ENCODE data around the gene KLHL42.

Gene KLHL42

DNA sequence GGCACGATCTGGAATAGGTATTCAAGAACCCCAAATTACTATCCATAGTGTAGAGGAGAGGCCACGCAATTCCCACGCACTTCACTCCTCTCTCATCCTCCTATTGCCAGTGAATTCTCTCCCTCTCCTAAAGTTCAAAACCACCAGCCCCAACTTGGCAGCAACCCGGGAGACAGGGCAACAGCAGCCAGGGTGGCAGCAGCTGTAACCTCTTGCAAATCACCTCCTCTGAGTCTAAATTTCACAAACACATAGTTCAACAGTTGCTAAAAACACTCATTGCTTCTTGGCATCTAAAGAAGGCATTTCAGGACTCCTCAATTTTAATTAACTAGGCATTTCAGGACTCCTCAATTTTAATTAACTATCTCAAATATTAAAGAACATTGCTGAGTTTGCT is 37.7 kb downstream of the KLHL42 start:
- Histone ChIP-seq H3K14ac (ENCODE audit: low read length in 2 of 2) (no peak overlapping the region), H2BK5ac (ENCODE audit: low read depth, low read length, poor library complexity, severe bottlenecking) (no peak overlapping the region), H3K9me3 (ENCODE audit: control insufficient read depth, low read length) (no peaks in the 10 kb centered on the region), H3K4me2 (ENCODE audit: low read length, poor library complexity, severe bottlenecking) (no peak overlapping the region), H2AK5ac (ENCODE audit: low read length, severe bottlenecking) (no peak overlapping the region), H3K4me1 (ENCODE audit: control insufficient read depth, insufficient read depth, low read depth, low read length) (peaks cover 4% of the 10 kb centered on the region), H3K27me3 (ENCODE audit: control insufficient read depth in 1 of 2, insufficient read depth in 1 of 2, low read length in 2 of 2) (no peaks in the 10 kb centered on the region), H2BK120ac (ENCODE audit: low read depth, low read length) (no peak overlapping the region), H2BK15ac (ENCODE audit: low read depth, poor library complexity, severe bottlenecking) (no peak overlapping the region), H2BK12ac (ENCODE audit: low read length in 2 of 2) (no peak overlapping the region), H3K4me3 (ENCODE audit: insufficient read depth in 1 of 2, low read depth in 1 of 2, low read length in 2 of 2) (no peak overlapping the region), H3K18ac (ENCODE audit: low read depth in 1 of 2, low read length in 2 of 2) (no peak overlapping the region), H3K4ac (ENCODE audit: low read depth in 1 of 2, low read length in 2 of 2) (no peak overlapping the region), H3K79me1 (replicated peaks; ENCODE audit: low read length, poor library complexity, severe bottlenecking) (no peaks in the 10 kb centered on the region), H4K91ac (ENCODE audit: low read length) (no peak overlapping the region), H4K8ac (ENCODE audit: low read length) (no peak overlapping the region), H3K23ac (ENCODE audit: low read length in 2 of 2) (no peak overlapping the region), H3K9ac (ENCODE audit: low read length) (no peak overlapping the region), H3K27ac (ENCODE audit: low read length, poor library complexity, severe bottlenecking) (no peak overlapping the region), H2AFZ (ENCODE audit: low read depth, low read length) (no peak overlapping the region), H3K36me3 (ENCODE audit: control insufficient read depth in 1 of 2, insufficient read depth in 2 of 2, low read depth in 1 of 2, low read length in 2 of 2) (no peaks in the 10 kb centered on the region)
- 98% methylated on average over 4 of the region's 4 CpGs for WGBS
- DNase-seq, result no peak

DNA sequence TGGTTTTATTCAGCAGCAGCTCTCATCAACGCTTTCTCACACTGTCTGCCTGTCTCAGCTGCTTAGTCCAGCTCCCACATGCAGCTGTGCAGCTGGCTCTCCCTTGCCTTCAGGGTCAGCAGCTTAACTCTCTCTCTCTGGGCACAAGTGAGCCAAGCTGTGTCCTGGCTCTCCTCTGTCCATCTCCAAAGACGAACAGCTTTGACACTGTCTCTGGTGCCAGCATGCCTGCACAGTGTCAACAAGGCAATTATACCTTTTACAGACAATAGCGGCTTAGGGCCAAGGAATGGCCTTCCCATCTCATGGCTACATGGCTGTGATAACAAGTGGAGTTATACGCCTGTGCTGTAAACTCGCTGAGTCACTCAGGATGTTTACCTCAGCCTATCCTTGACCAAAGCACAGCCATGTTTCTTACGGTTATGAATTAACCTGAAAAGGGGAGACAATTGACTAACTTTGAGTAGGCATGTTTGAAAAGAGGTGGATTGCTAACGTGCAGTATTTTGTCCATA is 38.4 kb downstream of the KLHL42 start:
- H2BK5ac ChIP-seq (ENCODE audit: low read depth, low read length, poor library complexity, severe bottlenecking), result no peak overlapping the region
- 58% methylated on average over 6 of the region's 7 CpGs for WGBS

GRCh38 chr12:27820564-27820963 is 40.5 kb downstream of the KLHL42 start:
- H3K4me1 ChIP-seq (ENCODE audit: control insufficient read depth, insufficient read depth, low read depth, low read length), result peaks cover 4% of the 10 kb centered on the region
- H2AFZ ChIP-seq (ENCODE audit: low read depth, low read length), result no peak overlapping the region
- H2BK15ac ChIP-seq (ENCODE audit: low read depth, poor library complexity, severe bottlenecking), result no peak overlapping the region
- H3K27ac ChIP-seq (ENCODE audit: low read length, poor library complexity, severe bottlenecking), result no peak overlapping the region
- WGBS, result 74% methylated on average over 3 of the region's 5 CpGs
- H4K8ac ChIP-seq (ENCODE audit: low read length), result no peak overlapping the region
- no peak overlapping the region for H2BK120ac ChIP-seq (ENCODE audit: low read depth, low read length)
- no peak overlapping the region for H4K91ac ChIP-seq (ENCODE audit: low read length)
- peak overlapping the region; percentile 88 for H3K9ac ChIP-seq (ENCODE audit: low read length)
- no peak overlapping the region for H3K14ac ChIP-seq (ENCODE audit: low read length in 2 of 2)
- H2BK5ac ChIP-seq (ENCODE audit: low read depth, low read length, poor library complexity, severe bottlenecking), result no peak overlapping the region
- no peaks in the 10 kb centered on the region for H3K9me3 ChIP-seq (ENCODE audit: control insufficient read depth, low read length)
- H3K4ac ChIP-seq (ENCODE audit: low read depth in 1 of 2, low read length in 2 of 2), result no peak overlapping the region
- no peaks in the 10 kb centered on the region for H3K27me3 ChIP-seq (ENCODE audit: control insufficient read depth in 1 of 2, insufficient read depth in 1 of 2, low read length in 2 of 2)
- peak overlapping the region in 1 of 2 experiments; percentile 38 for H2BK12ac ChIP-seq (ENCODE audit: low read length in 2 of 2)
- no peak overlapping the region for H2AK5ac ChIP-seq (ENCODE audit: low read length, severe bottlenecking)
- H3K4me2 ChIP-seq (ENCODE audit: low read length, poor library complexity, severe bottlenecking), result no peak overlapping the region
- no peaks in the 10 kb centered on the region for H3K36me3 ChIP-seq (ENCODE audit: control insufficient read depth in 1 of 2, insufficient read depth in 2 of 2, low read depth in 1 of 2, low read length in 2 of 2)
- no peak overlapping the region for H3K23ac ChIP-seq (ENCODE audit: low read length in 2 of 2)
- no peak for DNase-seq
- no peaks in the 10 kb centered on the region for H3K79me1 ChIP-seq (replicated peaks; ENCODE audit: low read length, poor library complexity, severe bottlenecking)
- H3K18ac ChIP-seq (ENCODE audit: low read depth in 1 of 2, low read length in 2 of 2), result no peak overlapping the region
- no peak overlapping the region for H3K4me3 ChIP-seq (ENCODE audit: insufficient read depth in 1 of 2, low read depth in 1 of 2, low read length in 2 of 2)

More for the DNA sequence above, 38.4 kb downstream of the KLHL42 start:
- Histone ChIP-seq H4K8ac (ENCODE audit: low read length) (no peak overlapping the region), H3K14ac (ENCODE audit: low read length in 2 of 2) (peak overlapping the region in 1 of 2 experiments; percentile 19), H3K36me3 (ENCODE audit: control insufficient read depth in 1 of 2, insufficient read depth in 2 of 2, low read depth in 1 of 2, low read length in 2 of 2) (no peaks in the 10 kb centered on the region), H3K27ac (ENCODE audit: low read length, poor library complexity, severe bottlenecking) (no peak overlapping the region), H3K27me3 (ENCODE audit: control insufficient read depth in 1 of 2, insufficient read depth in 1 of 2, low read length in 2 of 2) (no peaks in the 10 kb centered on the region), H2AFZ (ENCODE audit: low read depth, low read length) (no peak overlapping the region), H3K9ac (ENCODE audit: low read length) (no peak overlapping the region), H3K4me2 (ENCODE audit: low read length, poor library complexity, severe bottlenecking) (no peak overlapping the region), H3K18ac (ENCODE audit: low read depth in 1 of 2, low read length in 2 of 2) (no peak overlapping the region), H2AK5ac (ENCODE audit: low read length, severe bottlenecking) (no peak overlapping the region), H3K4ac (ENCODE audit: low read depth in 1 of 2, low read length in 2 of 2) (no peak overlapping the region), H3K4me3 (ENCODE audit: insufficient read depth in 1 of 2, low read depth in 1 of 2, low read length in 2 of 2) (no peak overlapping the region), H2BK15ac (ENCODE audit: low read depth, poor library complexity, severe bottlenecking) (no peak overlapping the region), H3K4me1 (ENCODE audit: control insufficient read depth, insufficient read depth, low read depth, low read length) (peaks cover 4% of the 10 kb centered on the region), H3K79me1 (replicated peaks; ENCODE audit: low read length, poor library complexity, severe bottlenecking) (no peaks in the 10 kb centered on the region), H4K91ac (ENCODE audit: low read length) (no peak overlapping the region), H2BK12ac (ENCODE audit: low read length in 2 of 2) (no peak overlapping the region), H3K9me3 (ENCODE audit: control insufficient read depth, low read length) (no peaks in the 10 kb centered on the region), H2BK120ac (ENCODE audit: low read depth, low read length) (no peak overlapping the region), H3K23ac (ENCODE audit: low read length in 2 of 2) (no peak overlapping the region)
- DNase-seq, result no peak

GRCh38 chr12:27821259-27821973 is 41.4 kb downstream of the KLHL42 start:
- Histone ChIP-seq H2BK5ac (ENCODE audit: low read depth, low read length, poor library complexity, severe bottlenecking) (no peak overlapping the region), H3K4ac (ENCODE audit: low read depth in 1 of 2, low read length in 2 of 2) (no peak overlapping the region), H3K9ac (ENCODE audit: low read length) (peak overlapping the region; percentile 88), H3K9me3 (ENCODE audit: control insufficient read depth, low read length) (no peaks in the 10 kb centered on the region), H3K14ac (ENCODE audit: low read length in 2 of 2) (peak overlapping the region in 1 of 2 experiments; percentile 36), H3K27me3 (ENCODE audit: control insufficient read depth in 1 of 2, insufficient read depth in 1 of 2, low read length in 2 of 2) (no peaks in the 10 kb centered on the region), H2BK15ac (ENCODE audit: low read depth, poor library complexity, severe bottlenecking) (no peak overlapping the region), H3K4me1 (ENCODE audit: control insufficient read depth, insufficient read depth, low read depth, low read length) (peaks cover 4% of the 10 kb centered on the region), H3K79me1 (replicated peaks; ENCODE audit: low read length, poor library complexity, severe bottlenecking) (no peaks in the 10 kb centered on the region), H3K36me3 (ENCODE audit: control insufficient read depth in 1 of 2, insufficient read depth in 2 of 2, low read depth in 1 of 2, low read length in 2 of 2) (no peaks in the 10 kb centered on the region), H3K4me2 (ENCODE audit: low read length, poor library complexity, severe bottlenecking) (peak overlapping the region; percentile 77), H2AK5ac (ENCODE audit: low read length, severe bottlenecking) (no peak overlapping the region), H2BK12ac (ENCODE audit: low read length in 2 of 2) (no peak overlapping the region), H2AFZ (ENCODE audit: low read depth, low read length) (peak overlapping the region; percentile 44), H3K18ac (ENCODE audit: low read depth in 1 of 2, low read length in 2 of 2) (peak overlapping the region in 1 of 2 experiments; percentile 31), H4K8ac (ENCODE audit: low read length) (no peak overlapping the region), H3K4me3 (ENCODE audit: insufficient read depth in 1 of 2, low read depth in 1 of 2, low read length in 2 of 2) (peak overlapping the region in 1 of 2 experiments; percentile 55), H3K23ac (ENCODE audit: low read length in 2 of 2) (peak overlapping the region in 1 of 2 experiments; percentile 73), H2BK120ac (ENCODE audit: low read depth, low read length) (no peak overlapping the region), H4K91ac (ENCODE audit: low read length) (no peak overlapping the region), H3K27ac (ENCODE audit: low read length, poor library complexity, severe bottlenecking) (peak overlapping the region; percentile 34)
- WGBS, result 6% methylated on average over 6 of the region's 7 CpGs
- peak; percentile 77 for DNase-seq
